ENCODE results near the gene NCKAP5.
"Not testable (repeated sequence)": the region's sequence is repeated elsewhere in the genome, so short reads cannot be mapped to it uniquely, and the experiment has no call there.

NCKAP5 gene

GRCh38 chr2:133249362-133249761, 318.9 kb downstream of the NCKAP5 start:
- no peak for DNase-seq

DNA sequence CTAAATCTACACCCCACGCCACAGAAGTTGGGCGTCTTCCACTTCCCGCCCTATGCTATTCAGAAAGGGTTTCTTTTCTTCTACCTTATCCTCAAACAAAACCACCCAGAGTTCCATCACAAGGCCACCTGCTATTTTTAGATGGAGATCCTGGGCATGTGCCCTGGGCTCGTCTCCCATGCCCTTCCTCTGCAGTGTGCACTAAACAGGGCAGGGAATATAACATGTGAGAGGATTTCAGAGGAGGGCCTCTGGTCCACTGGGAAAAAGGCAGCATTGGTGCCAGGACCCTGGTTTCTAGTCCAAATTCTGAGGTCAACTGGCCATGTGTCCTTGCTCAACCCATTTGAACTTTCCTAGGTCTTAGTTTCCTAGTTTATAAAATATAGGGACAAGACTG, 320.0 kb downstream of the NCKAP5 start:
- no peak for DNase-seq

DNA sequence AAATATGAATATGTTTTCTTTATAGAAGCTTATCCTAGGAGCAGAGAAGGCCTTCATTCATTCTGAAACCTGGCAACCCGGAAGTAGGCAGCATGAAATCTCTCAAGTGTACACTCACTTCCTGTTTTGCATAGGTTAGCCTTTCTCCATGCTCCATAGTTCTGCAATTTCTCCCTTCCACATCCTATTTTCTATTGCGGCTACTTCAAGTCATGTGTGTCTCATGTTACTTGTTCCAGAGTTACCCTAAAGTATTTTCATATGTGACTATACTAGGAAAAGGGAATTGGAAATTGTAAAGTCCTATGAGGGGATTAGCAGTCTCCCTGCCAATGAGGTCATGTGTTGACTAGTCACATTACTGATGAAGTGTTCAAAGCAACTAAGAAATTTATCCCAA, 320.6 kb downstream of the NCKAP5 start:
- DNase-seq, result no peak

- no peak for DNase-seq
Observed at GRCh38 chr2:133241224-133241571, 327.1 kb downstream of the NCKAP5 start.

DNA sequence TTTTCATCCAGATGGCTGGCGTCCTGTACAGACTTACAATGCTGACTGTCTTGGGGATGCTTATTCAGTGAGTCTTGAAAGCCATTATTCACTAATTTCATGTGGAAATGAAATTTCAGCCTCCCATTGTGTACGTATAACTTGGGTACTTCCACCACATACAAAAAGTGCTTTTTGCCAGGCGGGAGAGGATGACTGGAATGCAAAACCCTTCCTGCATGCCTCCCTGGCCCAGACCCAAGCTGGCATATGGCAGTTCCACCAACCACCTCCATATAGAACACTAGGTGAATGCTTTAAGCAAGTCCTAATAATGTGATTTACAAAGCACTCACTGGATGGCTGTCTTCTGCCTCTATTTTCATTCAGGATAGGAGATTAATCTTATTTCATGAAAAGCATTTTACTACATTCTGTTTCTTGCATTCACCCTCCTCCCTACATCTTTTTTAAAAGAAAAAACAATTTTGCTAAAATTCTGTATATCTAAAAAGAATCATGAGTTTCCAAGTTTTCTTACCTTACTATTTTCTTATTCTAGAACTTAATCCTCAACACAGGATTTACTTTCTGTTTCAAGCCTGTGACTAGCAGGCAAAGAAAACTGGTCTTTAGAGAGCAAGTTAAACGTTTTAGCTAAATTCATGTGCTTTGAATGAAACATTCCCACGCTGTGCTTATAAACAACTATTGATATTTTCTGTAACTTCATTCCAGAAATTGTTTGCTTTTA, 327.6 kb downstream of the NCKAP5 start:
- DNase-seq, result no peak

- no peak for DNase-seq
Observed at GRCh38 chr2:133235968-133236367, 332.3 kb downstream of the NCKAP5 start.

DNA sequence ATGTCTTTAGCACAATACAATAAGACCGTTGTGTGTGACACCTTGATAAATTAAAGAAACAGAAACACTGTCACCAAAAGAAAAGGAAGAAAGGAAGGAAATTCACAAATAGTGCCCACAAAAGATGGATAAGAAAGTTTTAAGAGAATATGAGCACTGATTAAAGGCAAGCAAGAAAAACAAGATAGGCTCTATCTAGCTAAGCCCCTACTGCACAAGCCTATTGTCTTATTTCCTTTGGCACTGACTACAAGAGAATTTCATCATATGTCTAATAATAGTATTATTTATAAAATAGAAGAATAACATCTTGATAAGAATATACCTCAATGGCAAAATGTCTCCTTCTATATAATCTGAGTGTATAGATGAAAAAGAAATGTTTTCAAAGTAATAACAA, 335.7 kb downstream of the NCKAP5 start:
- DNase-seq, result no peak

GRCh38 chr2:133231264-133231663, 337.0 kb downstream of the NCKAP5 start:
- DNase-seq, result no peak

- DNase-seq, result no peak
Observed at GRCh38 chr2:133229974-133230373, 338.3 kb downstream of the NCKAP5 start.

- no peak for DNase-seq
Observed at GRCh38 chr2:133223226-133223625, 345.0 kb downstream of the NCKAP5 start.

GRCh38 chr2:133221398-133221797, 346.9 kb downstream of the NCKAP5 start:
- no peak for DNase-seq

DNA sequence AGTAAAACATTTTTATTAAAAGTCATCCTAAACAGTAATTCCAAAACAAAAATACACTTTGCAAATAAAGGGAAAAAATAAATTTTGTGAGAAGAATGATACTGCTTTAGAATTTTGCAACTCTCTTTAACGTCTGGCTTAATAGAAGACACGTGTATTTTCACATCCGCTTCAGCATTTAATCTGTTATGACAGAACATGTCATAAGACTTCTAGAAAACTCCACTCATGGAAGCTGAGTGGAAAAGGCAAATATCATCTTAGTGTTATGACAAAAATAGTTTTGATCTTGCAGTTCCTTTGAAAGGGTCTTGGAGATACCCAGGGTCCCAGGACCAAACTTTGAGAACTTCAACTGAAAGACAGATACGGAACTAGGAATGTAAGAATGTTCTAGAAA, 350.1 kb downstream of the NCKAP5 start:
- DNase-seq, result no peak

GRCh38 chr2:133215477-133215876, 352.8 kb downstream of the NCKAP5 start:
- DNase-seq, result no peak

GRCh38 chr2:133213651-133214050, 354.6 kb downstream of the NCKAP5 start:
- DNase-seq, result no peak

GRCh38 chr2:133209325-133209724, 358.9 kb downstream of the NCKAP5 start:
- DNase-seq, result no peak

GRCh38 chr2:133206666-133207065, 361.6 kb downstream of the NCKAP5 start:
- not testable (repeated sequence) for DNase-seq

DNA sequence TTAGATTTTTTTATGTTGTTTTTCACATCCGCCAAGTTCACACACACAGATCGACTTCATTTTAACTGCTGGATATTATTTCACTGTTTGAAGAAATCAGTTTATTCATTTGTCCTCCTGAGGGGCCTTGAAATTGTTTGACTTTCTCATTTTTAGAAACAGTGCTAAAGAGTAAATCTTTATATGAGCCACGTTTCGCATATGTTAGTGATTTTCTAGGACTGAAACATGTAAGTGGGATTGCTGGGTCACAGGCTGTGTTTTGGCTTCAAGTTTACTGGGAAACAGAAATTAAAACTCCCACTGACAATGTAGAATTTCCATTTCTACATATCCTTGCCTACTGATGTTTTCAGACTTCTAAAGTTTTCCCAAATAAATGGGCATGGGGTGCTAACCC, 363.8 kb downstream of the NCKAP5 start:
- DNase-seq, result no peak

DNA sequence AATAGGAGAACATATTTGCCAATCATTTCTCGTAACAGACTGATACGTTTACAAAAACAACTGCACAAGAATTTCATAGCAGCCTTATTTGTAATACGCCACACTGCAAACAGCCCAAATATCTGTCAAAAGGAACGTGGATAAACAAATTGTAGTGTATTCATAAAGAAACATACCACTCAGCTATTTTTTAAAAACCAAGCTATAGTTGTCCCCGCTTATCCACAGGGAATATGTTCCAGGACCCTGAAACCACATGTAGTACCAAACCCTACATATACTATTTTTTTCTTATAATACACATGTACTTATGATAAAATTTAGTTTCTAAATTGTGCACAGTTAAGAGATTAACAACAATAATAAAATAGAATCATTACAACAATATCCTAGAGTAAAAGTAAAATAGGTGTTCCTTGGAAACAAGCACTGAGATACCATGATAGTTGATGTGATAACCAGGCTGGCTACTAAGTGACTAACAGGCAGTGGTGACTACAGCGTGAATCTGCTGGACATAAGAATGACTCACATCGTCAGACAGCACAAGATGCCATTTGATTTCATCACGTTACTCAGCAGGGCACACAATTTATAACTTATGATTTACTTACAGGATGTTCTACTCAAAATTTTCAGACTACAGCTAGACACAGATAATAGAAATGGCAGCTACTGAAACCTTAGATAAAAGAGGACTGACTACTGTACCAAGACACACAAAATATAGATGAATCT, 367.4 kb downstream of the NCKAP5 start:
- DNase-seq, result no peak

DNA sequence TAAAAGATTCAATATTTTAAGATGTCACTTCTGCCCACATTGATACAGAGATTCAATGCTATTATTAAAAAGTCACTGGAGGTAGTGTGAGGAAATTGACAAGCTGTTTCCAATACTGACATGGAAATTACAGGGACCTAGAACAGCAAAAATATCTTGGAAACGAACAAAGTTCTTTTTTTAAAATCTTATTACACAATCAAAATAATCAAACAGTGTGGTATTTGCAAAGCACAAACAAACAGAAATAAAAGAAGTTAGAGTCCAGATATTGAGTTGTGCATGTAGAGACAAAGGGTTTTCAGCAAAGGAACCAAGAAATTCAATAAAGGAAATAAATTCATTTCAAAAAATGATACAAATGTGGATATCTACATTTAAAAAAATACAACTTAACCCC, 369.6 kb downstream of the NCKAP5 start:
- DNase-seq, result no peak

- no peak for DNase-seq
Observed at GRCh38 chr2:133197156-133197555, 371.1 kb downstream of the NCKAP5 start.

DNA sequence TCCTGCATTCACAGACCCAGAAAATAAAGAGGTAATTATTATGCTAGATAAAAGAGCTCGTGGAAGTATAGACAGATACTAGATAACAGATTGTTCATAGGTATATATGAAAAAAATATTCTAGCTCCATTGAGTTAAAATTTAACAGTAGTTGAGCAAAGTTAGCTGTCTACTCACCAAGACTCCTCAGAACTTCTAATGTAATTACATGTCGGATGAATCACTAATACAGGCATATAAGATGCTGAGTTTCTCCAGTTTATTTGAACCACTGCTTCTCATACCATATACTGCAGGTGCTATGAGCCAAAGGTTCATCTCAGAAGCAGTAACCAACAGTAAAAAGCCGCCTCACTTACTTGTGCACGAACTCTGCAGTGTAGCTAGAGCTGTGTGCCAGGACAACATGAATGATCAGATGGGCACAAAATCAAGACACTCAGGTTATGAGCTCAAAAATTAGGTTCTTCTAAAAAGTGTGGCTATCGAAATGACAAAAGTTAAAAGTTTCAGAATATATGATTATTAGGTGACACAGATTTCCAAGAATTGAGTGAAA, 373.4 kb downstream of the NCKAP5 start:
- DNase-seq, result no peak

DNA sequence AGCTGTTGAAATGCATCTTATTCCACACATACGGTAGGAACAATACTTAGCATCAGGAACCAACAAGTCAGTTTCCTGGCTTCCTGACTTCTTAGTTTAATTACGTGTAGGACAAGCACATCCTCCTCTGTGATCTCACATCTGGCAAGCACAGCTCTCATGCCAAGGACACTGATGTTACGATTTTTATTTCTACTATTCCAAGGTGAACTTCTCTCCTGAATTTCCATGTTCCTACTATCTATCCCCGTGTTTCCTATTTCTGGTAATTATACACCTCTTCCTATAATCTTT, 374.0 kb downstream of the NCKAP5 start:
- no peak for DNase-seq

- DNase-seq, result no peak
Observed at GRCh38 chr2:133193544-133194361, 374.5 kb downstream of the NCKAP5 start.

DNA sequence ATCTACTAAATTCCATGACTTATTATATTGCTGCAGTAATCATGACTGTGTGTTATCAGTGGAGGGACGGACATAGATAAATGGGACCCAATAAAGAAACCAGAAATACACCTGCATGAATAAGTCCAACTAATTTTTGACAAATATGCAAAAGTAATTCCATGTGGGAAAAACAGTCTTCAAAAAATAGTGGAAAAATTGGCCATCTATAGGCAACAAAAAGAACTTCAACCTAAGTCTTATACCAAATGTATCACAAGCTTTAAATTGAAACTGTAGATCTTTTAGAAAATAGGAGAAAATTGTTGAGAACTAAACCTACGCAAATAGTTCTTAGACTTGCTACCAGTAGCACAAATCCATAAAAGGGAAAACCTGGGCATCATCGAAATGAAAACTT, 376.2 kb downstream of the NCKAP5 start:
- no peak for DNase-seq

All from activated CD4-positive, CD25-positive, alpha-beta regulatory T cell treated with anti-CD3 and anti-CD28 coated beads, Interleukin-2, amount 50 U/mL, for 72 hours (primary cell).